Measurements from ENCODE around the gene SYT7. TPM values are rescaled to one million over a fixed set of nuclear protein-coding genes. Genes with fewer than 3 reads are reported as not detected.

Gene SYT7
- total RNA-seq, 2 donors from 2014 or later = 8.5 to 28.4 TPM

GRCh38 chr11:61587951-61588727 is 7.3 kb upstream of the SYT7 start:
- Histone ChIP-seq H3K4me1 (peaks cover 4% of the 10 kb centered on the region), H3K27ac (peak overlapping the region; percentile 34), H3K4me3 (peak overlapping the region; percentile 52), H3K27me3 (no peaks in the 10 kb centered on the region), H3K9ac (ENCODE audit: low read depth in 2 of 2, low read length in 2 of 2) (peak overlapping the region; percentile 19 to 43), H3K36me3 (no peaks in the 10 kb centered on the region), H3K9me3 (no peaks in the 10 kb centered on the region)
- intact Hi-C loops (cut with DNase I) = no loop called here
- DNase-seq = peak; percentile 90
- no peak for TF ChIP-seq CTCF (IDR thresholded peaks at IDR 0.05)

GRCh38 chr11:61587541-61587941 is 6.7 kb upstream of the SYT7 start:
- Histone ChIP-seq H3K9ac (ENCODE audit: low read depth in 2 of 2, low read length in 2 of 2) (peak overlapping the region; percentile 3 to 43), H3K9me3 (no peaks in the 10 kb centered on the region), H3K4me1 (peaks cover 4% of the 10 kb centered on the region), H3K36me3 (no peaks in the 10 kb centered on the region), H3K4me3 (peak overlapping the region; percentile 52), H3K27me3 (no peaks in the 10 kb centered on the region), H3K27ac (no peak overlapping the region)
- peak; percentile 60 for DNase-seq
- no peak for TF ChIP-seq CTCF (IDR thresholded peaks at IDR 0.05)
- intact Hi-C loops (cut with DNase I) = no loop called here

GRCh38 chr11:61586792-61587430 is 6.0 kb upstream of the SYT7 start:
- Histone ChIP-seq H3K4me1 (peaks cover 4% of the 10 kb centered on the region), H3K27me3 (no peaks in the 10 kb centered on the region), H3K9ac (ENCODE audit: low read depth in 2 of 2, low read length in 2 of 2) (no peak overlapping the region), H3K4me3 (peak overlapping the region; percentile 52), H3K27ac (no peak overlapping the region), H3K9me3 (no peaks in the 10 kb centered on the region), H3K36me3 (no peaks in the 10 kb centered on the region)
- TF ChIP-seq CTCF (IDR thresholded peaks at IDR 0.05) = no peak
- DNase-seq = no peak
- intact Hi-C loops (cut with DNase I) = no loop called here

- Histone ChIP-seq H3K27ac (no peak overlapping the region), H3K9ac (ENCODE audit: low read depth in 2 of 2, low read length in 2 of 2) (no peak overlapping the region), H3K4me1 (peaks cover 4% of the 10 kb centered on the region), H3K36me3 (no peaks in the 10 kb centered on the region), H3K4me3 (no peak overlapping the region), H3K9me3 (no peaks in the 10 kb centered on the region), H3K27me3 (peaks cover 5% of the 10 kb centered on the region)
- no peak for DNase-seq
- TF ChIP-seq CTCF (IDR thresholded peaks at IDR 0.05) = no peak
- intact Hi-C loops (cut with DNase I) = no loop called here
Observed at GRCh38 chr11:61585115-61585514, 4.2 kb upstream of the SYT7 start.

- TF ChIP-seq CTCF (IDR thresholded peaks at IDR 0.05) = no peak
- H3K9ac ChIP-seq (ENCODE audit: low read depth in 2 of 2, low read length in 2 of 2) = peak overlapping the region in 1 of 2 donors; percentile 36
- no peaks in the 10 kb centered on the region for H3K4me1 ChIP-seq
- no peaks in the 10 kb centered on the region for H3K9me3 ChIP-seq
- no peak overlapping the region for H3K27ac ChIP-seq
- intact Hi-C loops (cut with DNase I) = no loop called here
- no peak for DNase-seq
- H3K36me3 ChIP-seq = no peaks in the 10 kb centered on the region
- H3K27me3 ChIP-seq = peaks cover 16% of the 10 kb centered on the region
- H3K4me3 ChIP-seq = no peak overlapping the region
Observed at GRCh38 chr11:61581931-61582330, 1.1 kb upstream of the SYT7 start.
